IMR-90 (cell line): ENCODE data around the gene TBC1D22A. TPM values are rescaled to one million over a fixed set of nuclear protein-coding genes. Genes with fewer than 3 reads are reported as not detected.

Experiments
- ATAC-seq: fragments of 200-7000 bp; cut with Tn5 transposase; 2 replicates; pipeline ENCODE4 v1.9.1; 2020; ENCODE audit warnings: low read depth, mild to moderate bottlenecking, moderate library complexity
- BruUV-seq: library from RNA; stranded (reverse); fragments of 400-500 nt; replicated peaks from 2 replicates; lab custom pipeline; 2021; lab: Mats Ljungman, UMichigan
- CTCF ChIA-PET: fragments of 300-600 bp; formaldehyde crosslinking; extraction: SDS; loops from one replicate; lab custom pipeline; 2021; ENCODE audit warnings: antibody characterized with exemption; lab: Yijun Ruan, JAX
- POLR2A ChIA-PET: fragments of 300-600 bp; sonication (Branson Sonifier 250); formaldehyde crosslinking; loops from one replicate; lab custom pipeline; 2022; ENCODE audit warnings: antibody characterized with exemption; ENCODE audit not compliant: unreplicated experiment; lab: Charles Lee
- DNase-seq: peaks from one replicate; pipeline ENCODE4 v3.0.0; 2013
- H2AFZ ChIP-seq: replicated peaks from 2 replicates; pipeline ENCODE3; 2013; ENCODE audit warnings: low read length, mild to moderate bottlenecking; ENCODE audit not compliant: poor library complexity
- H2AK5ac ChIP-seq: 2 replicates; pipeline ENCODE4 v1.6.1; 2013; ENCODE audit warnings: low read depth, low read length, inconsistent platforms
- H2AK9ac ChIP-seq: replicated peaks from 2 replicates; pipeline ENCODE3; 2013; ENCODE audit warnings: mild to moderate bottlenecking, low read depth, low read length, moderate library complexity; ENCODE audit not compliant: poor library complexity
- H2BK120ac ChIP-seq: 2 replicates; pipeline ENCODE4 v1.6.1; 2013; ENCODE audit warnings: low read depth, low read length, inconsistent platforms
- H2BK15ac ChIP-seq: 3 replicates; pipeline ENCODE4 v1.6.1; 2013; ENCODE audit warnings: low read depth, low read length, inconsistent platforms
- H2BK20ac ChIP-seq: 2 replicates; pipeline ENCODE4 v1.6.1; 2013; ENCODE audit warnings: low read depth, mild to moderate bottlenecking, inconsistent platforms, low read length, moderate library complexity
- H2BK5ac ChIP-seq: 2 replicates; pipeline ENCODE4 v1.6.1; 2013; ENCODE audit warnings: mild to moderate bottlenecking, low read depth, low read length, inconsistent platforms; ENCODE audit not compliant: poor library complexity, severe bottlenecking
- H3K14ac ChIP-seq: replicated peaks from 2 replicates; pipeline ENCODE4 v1.6.1; 2013; ENCODE audit warnings: low read depth, low read length, inconsistent platforms
- H3K18ac ChIP-seq: 2 replicates; pipeline ENCODE4 v1.6.1; 2013; ENCODE audit warnings: low read depth, low read length, control low read depth
- H3K23ac ChIP-seq: 2 replicates; pipeline ENCODE4 v1.6.1; 2013; ENCODE audit warnings: low read depth, low read length, inconsistent platforms
- H3K27ac ChIP-seq: 2 replicates; pipeline ENCODE4 v1.5.1; 2013; ENCODE audit warnings: mild to moderate bottlenecking, control low read depth, low read length; ENCODE audit not compliant: insufficient read depth
- H3K27me3 ChIP-seq: 2 replicates; pipeline ENCODE4 v1.6.1; 2013; ENCODE audit warnings: low read length; ENCODE audit not compliant: control insufficient read depth, insufficient read depth
- H3K36me3 ChIP-seq: 2 replicates; pipeline ENCODE4 v1.6.1; 2013; ENCODE audit warnings: low read length, mixed read lengths; ENCODE audit not compliant: control insufficient read depth, insufficient read depth
- H3K4ac ChIP-seq: 2 replicates; pipeline ENCODE4 v1.6.1; 2013; ENCODE audit warnings: low read depth, low read length, inconsistent platforms
- H3K4me1 ChIP-seq: 2 replicates; pipeline ENCODE4 v1.6.1; 2013; ENCODE audit warnings: low read length, mixed read lengths; ENCODE audit not compliant: control insufficient read depth, insufficient read depth
- H3K4me2 ChIP-seq: 2 replicates; pipeline ENCODE4 v1.6.1; 2013; ENCODE audit warnings: low read depth, mild to moderate bottlenecking, control low read depth, low read length, moderate library complexity
- H3K4me3 ChIP-seq: 2 replicates; pipeline ENCODE4 v1.5.1; 2013; ENCODE audit warnings: low read depth, mild to moderate bottlenecking, control low read depth, low read length, moderate library complexity; ENCODE audit not compliant: insufficient read depth
- H3K56ac ChIP-seq: 2 replicates; pipeline ENCODE4 v1.6.1; 2013; ENCODE audit warnings: low read length, inconsistent platforms; ENCODE audit not compliant: insufficient read depth; ENCODE audit errors: extremely low read depth
- H3K79me1 ChIP-seq, 2 experiments: 2 replicates each; pipeline ENCODE4 v1.6.1; 2013; ENCODE audit warnings: low read length in 2 of 2, inconsistent platforms in 1 of 2, low read depth in 1 of 2
- H3K9ac ChIP-seq: 2 replicates; pipeline ENCODE4 v1.6.1; 2013; ENCODE audit warnings: low read depth, low read length, control low read depth
- H3K9me1 ChIP-seq: 2 replicates; pipeline ENCODE4 v1.6.1; 2013; ENCODE audit warnings: low read length, inconsistent platforms; ENCODE audit not compliant: insufficient read depth
- H3K9me3 ChIP-seq: 2 replicates; pipeline ENCODE4 v1.6.1; 2013; ENCODE audit warnings: low read length; ENCODE audit not compliant: control insufficient read depth, insufficient read depth
- H4K20me1 ChIP-seq: 2 replicates; pipeline ENCODE4 v1.6.1; 2013; ENCODE audit warnings: low read length, inconsistent platforms; ENCODE audit not compliant: insufficient read depth
- H4K5ac ChIP-seq: 2 replicates; pipeline ENCODE4 v1.6.1; 2013; ENCODE audit warnings: mild to moderate bottlenecking, low read depth, low read length, control low read depth
- H4K8ac ChIP-seq, 2 experiments: 2 replicates each; pipeline ENCODE4 v1.6.1; 2013; ENCODE audit warnings: low read depth in 2 of 2, low read length in 2 of 2, control low read depth in 1 of 2, inconsistent platforms in 1 of 2
- H4K91ac ChIP-seq: 2 replicates; pipeline ENCODE4 v1.6.1; 2013; ENCODE audit warnings: low read depth, low read length, inconsistent platforms; ENCODE audit not compliant: insufficient read depth
- BHLHE40 ChIP-seq: fragments of 150-350 bp; IDR thresholded peaks from 2 replicates; pipeline ENCODE4 v1.6.1; 2016; ENCODE audit warnings: mild to moderate bottlenecking, low read depth, low read length
- ELK1 ChIP-seq: fragments of 150-350 bp; IDR thresholded peaks from 2 replicates; pipeline ENCODE4 v1.6.1; 2016; ENCODE audit warnings: low read depth, mild to moderate bottlenecking, low read length, moderate library complexity, borderline replicate concordance
- MAZ ChIP-seq: IDR thresholded peaks from 2 replicates; pipeline ENCODE4 v1.6.1; 2012; ENCODE audit warnings: low read depth, mild to moderate bottlenecking, low read length, improper control_type of control experiment, moderate library complexity, borderline replicate concordance
- MXI1 ChIP-seq: IDR thresholded peaks from 2 replicates; pipeline ENCODE4 v1.6.1; 2012; ENCODE audit warnings: low read depth, mild to moderate bottlenecking, low read length, moderate library complexity, borderline replicate concordance
- WGBS, 2 experiments: methylation state at CpG; one replicate each; pipeline versions ENCODE4 v1.1.5 to v1.1.7; 2013; ENCODE audit warnings: missing lambda C conversion rate in 2 of 2; ENCODE audit not compliant: insufficient read length in 1 of 2; ENCODE audit errors: extremely low coverage in 2 of 2; 5-methylcytosine and 5-hydroxymethylcytosine counted together
- dilution Hi-C: fragments of 300-500 bp; cut with HindIII; formaldehyde crosslinking; loops from one replicate; pipeline ENCODE4 v1.14.3; 2018; ENCODE audit warnings: low sequenced_read_pairs; ENCODE audit not compliant: unreplicated experiment
- in situ Hi-C: fragments of 300-500 bp; cut with MboI; formaldehyde crosslinking; loops from 3 replicates; pipeline ENCODE4 v1.14.3; 2019; ENCODE audit warnings: low sequenced_read_pairs, inconsistent platforms, mixed read lengths
- intact Hi-C: fragments of 100-400 bp; cut with micrococcal nuclease; formaldehyde crosslinking; loops from 2 replicates; pipeline ENCODE4 v1.10.0; 2022
- polyA plus RNA-seq, 3 experiments: library from polyadenylated mRNA; depleted of rRNA; stranded (reverse); fragments of >200 nt; gene quantifications; 2 replicates each; pipeline ENCODE4 v1.2.3, GENCODE V29; 2012; ENCODE audit warnings: low replicate concordance in 1 of 3
- total RNA-seq: library from RNA; depleted of rRNA; stranded (reverse); fragments of >200 nt; gene quantifications from 2 replicates; pipeline ENCODE4 v1.2.3, GENCODE V29; 2012

TBC1D22A gene
- total and polyA plus RNA-seq, 2 of the 4 experiments (the other 2 are of a cell fraction), result 9.0 to 16.7 TPM

- no peak overlapping the region for H2AK5ac ChIP-seq
- H4K5ac ChIP-seq, result no peak overlapping the region
- dilution Hi-C loops (no loop called here), in situ Hi-C loops (no loop called here), intact Hi-C loops (no loop called here)
- H3K4me2 ChIP-seq, result no peak overlapping the region
- H2BK5ac ChIP-seq, result no peak overlapping the region
- no peak for DNase-seq
- POLR2A ChIA-PET, result no interaction called here
- H3K18ac ChIP-seq, result no peak overlapping the region
- no TSS peak for BruUV-seq
- H3K9ac ChIP-seq, result no peak overlapping the region
- no peak overlapping the region for H2AFZ ChIP-seq
- H4K20me1 ChIP-seq, result peaks cover 12% of the 10 kb centered on the region
- no peak overlapping the region for H2AK9ac ChIP-seq
- H3K27ac ChIP-seq, result no peak overlapping the region
- CTCF ChIA-PET, result interaction anchor here (1.2 to 1.3 kb wide), 4 partner anchors 8 to 62 kb away, joined by 3 to 7 read pairs (median 4); no protein-coding TSS in a partner anchor
- no peak for ATAC-seq
- H4K8ac ChIP-seq, result no peak overlapping the region
- peaks cover 25% of the 10 kb centered on the region for H3K36me3 ChIP-seq
- no peak overlapping the region for H3K14ac ChIP-seq
- H3K4me3 ChIP-seq, result no peak overlapping the region
- TF ChIP-seq MXI1, result no peak
- TF ChIP-seq MAZ, result no peak
- TF ChIP-seq ELK1, result no peak
- TF ChIP-seq BHLHE40, result no peak
- no peak overlapping the region for H3K23ac ChIP-seq
- H4K91ac ChIP-seq, result no peak overlapping the region
- peaks cover 37 to 48% of the 10 kb centered on the region in 2 experiments for H3K79me1 ChIP-seq
- H3K56ac ChIP-seq, result no peak overlapping the region
- H3K9me3 ChIP-seq, result no peaks in the 10 kb centered on the region
- no peak overlapping the region for H2BK15ac ChIP-seq
- no peak overlapping the region for H3K4ac ChIP-seq
- 90% methylated on average over 2 of the region's 10 CpGs; no CpG with 5 or more reads in 1 of the 2 experiments for WGBS, 2 experiments
- H3K27me3 ChIP-seq, result no peaks in the 10 kb centered on the region
- peaks cover 1% of the 10 kb centered on the region; the same call in 1 of the 2 replicates for H3K4me1 ChIP-seq
- peaks cover 12% of the 10 kb centered on the region; the same call in 1 of the 2 replicates for H3K9me1 ChIP-seq
- no peak overlapping the region for H2BK20ac ChIP-seq
- H2BK120ac ChIP-seq, result no peak overlapping the region
Observed at GRCh38 chr22:46803936-46804335, 41.5 kb downstream of the TBC1D22A start.
